Osteocyte (in vitro differentiated cells): ENCODE results near the gene GAMT. TPM values are rescaled to one million over a fixed set of nuclear protein-coding genes. Genes with fewer than 3 reads are reported as not detected.

Source experiments
- DNase-seq: peaks from one replicate; pipeline ENCODE4 v3.0.0; 2021; ENCODE audit warnings: mixed read lengths; ENCODE audit not compliant: unreplicated experiment; ENCODE audit errors: extremely low spot score
- H3K27ac Mint-ChIP-seq: one replicate; pipeline ENCODE4 v1.8.0; 2021; ENCODE audit warnings: mild to moderate bottlenecking, mixed read lengths; ENCODE audit not compliant: unreplicated experiment
- H3K27me3 Mint-ChIP-seq: one replicate; pipeline ENCODE4 v1.8.0; 2021; ENCODE audit warnings: mixed read lengths; ENCODE audit not compliant: unreplicated experiment
- H3K36me3 Mint-ChIP-seq: one replicate; pipeline ENCODE4 v1.8.0; 2021; ENCODE audit warnings: mixed read lengths; ENCODE audit not compliant: unreplicated experiment
- H3K4me1 Mint-ChIP-seq: one replicate; pipeline ENCODE4 v1.8.0; 2021; ENCODE audit warnings: mixed read lengths; ENCODE audit not compliant: unreplicated experiment
- H3K4me3 Mint-ChIP-seq: one replicate; pipeline ENCODE4 v1.8.0; 2021; ENCODE audit warnings: mild to moderate bottlenecking, moderate library complexity, mixed read lengths; ENCODE audit not compliant: unreplicated experiment
- H3K9me3 Mint-ChIP-seq: one replicate; pipeline ENCODE4 v1.8.0; 2021; ENCODE audit warnings: mixed read lengths; ENCODE audit not compliant: unreplicated experiment
- total RNA-seq: library from RNA; stranded (reverse); gene quantifications from 2 replicates; pipeline ENCODE4 v1.2.1, GENCODE V29; 2021
- TF ChIP-seq, protein P1 (sequence below): fragments of 200-600 bp; sonication (generic); IDR thresholded peaks from 2 replicates; pipeline ENCODE4 v1.5.0; 2021; ENCODE audit warnings: antibody characterized with exemption, mild to moderate bottlenecking, moderate library complexity

GAMT gene
- total RNA-seq, 1 donor from 2014 or later: 35.3 TPM

DNA sequence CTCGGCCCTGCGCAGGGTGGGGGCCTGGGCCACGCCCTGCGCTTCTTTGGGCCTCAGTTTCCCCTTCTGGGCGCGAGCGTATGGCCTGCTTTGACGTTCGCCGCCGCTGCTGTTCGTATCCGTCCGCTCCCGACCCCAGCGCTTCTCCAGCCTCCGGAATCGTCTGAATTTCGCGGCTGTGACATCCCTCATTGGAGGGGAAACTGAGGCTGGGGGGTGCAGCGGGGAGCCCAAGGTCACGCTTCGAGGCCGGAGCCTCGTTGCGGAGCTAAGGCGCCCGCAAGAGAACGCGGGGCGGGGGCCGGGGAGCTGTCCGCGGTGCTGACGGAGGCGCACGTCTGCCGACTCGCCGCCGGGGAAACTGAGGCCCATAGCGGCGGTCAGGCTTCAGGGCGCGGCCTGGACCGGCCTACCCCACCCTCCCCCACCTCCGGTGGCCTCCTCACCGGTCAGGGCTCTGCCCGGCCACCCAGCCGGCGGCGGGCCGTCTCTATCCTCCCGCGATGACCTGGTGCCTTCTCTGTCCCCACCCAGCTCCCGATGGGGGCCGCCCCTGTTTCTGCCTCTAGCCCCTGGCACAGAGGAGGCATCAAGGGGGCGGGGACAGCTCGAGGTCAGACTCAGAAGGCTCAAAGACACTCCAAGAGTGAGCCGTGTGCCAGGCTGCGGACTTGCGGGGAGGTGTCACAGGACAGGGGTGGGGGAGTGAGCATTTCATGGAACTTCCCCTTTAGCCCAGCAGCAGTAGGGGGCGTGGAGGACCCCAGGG lies 45.6 kb upstream of the GAMT start:
- Mint-ChIP-seq H3K27me3 (peaks cover 34% of the 10 kb centered on the region), H3K27ac (no peak overlapping the region), H3K9me3 (no peaks in the 10 kb centered on the region), H3K4me1 (peaks cover 28% of the 10 kb centered on the region), H3K36me3 (peaks cover 5% of the 10 kb centered on the region), H3K4me3 (peak overlapping the region; percentile 40)
- no peak for DNase-seq
- TF ChIP-seq, protein P1, sequence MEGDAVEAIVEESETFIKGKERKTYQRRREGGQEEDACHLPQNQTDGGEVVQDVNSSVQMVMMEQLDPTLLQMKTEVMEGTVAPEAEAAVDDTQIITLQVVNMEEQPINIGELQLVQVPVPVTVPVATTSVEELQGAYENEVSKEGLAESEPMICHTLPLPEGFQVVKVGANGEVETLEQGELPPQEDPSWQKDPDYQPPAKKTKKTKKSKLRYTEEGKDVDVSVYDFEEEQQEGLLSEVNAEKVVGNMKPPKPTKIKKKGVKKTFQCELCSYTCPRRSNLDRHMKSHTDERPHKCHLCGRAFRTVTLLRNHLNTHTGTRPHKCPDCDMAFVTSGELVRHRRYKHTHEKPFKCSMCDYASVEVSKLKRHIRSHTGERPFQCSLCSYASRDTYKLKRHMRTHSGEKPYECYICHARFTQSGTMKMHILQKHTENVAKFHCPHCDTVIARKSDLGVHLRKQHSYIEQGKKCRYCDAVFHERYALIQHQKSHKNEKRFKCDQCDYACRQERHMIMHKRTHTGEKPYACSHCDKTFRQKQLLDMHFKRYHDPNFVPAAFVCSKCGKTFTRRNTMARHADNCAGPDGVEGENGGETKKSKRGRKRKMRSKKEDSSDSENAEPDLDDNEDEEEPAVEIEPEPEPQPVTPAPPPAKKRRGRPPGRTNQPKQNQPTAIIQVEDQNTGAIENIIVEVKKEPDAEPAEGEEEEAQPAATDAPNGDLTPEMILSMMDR: no peak

DNA sequence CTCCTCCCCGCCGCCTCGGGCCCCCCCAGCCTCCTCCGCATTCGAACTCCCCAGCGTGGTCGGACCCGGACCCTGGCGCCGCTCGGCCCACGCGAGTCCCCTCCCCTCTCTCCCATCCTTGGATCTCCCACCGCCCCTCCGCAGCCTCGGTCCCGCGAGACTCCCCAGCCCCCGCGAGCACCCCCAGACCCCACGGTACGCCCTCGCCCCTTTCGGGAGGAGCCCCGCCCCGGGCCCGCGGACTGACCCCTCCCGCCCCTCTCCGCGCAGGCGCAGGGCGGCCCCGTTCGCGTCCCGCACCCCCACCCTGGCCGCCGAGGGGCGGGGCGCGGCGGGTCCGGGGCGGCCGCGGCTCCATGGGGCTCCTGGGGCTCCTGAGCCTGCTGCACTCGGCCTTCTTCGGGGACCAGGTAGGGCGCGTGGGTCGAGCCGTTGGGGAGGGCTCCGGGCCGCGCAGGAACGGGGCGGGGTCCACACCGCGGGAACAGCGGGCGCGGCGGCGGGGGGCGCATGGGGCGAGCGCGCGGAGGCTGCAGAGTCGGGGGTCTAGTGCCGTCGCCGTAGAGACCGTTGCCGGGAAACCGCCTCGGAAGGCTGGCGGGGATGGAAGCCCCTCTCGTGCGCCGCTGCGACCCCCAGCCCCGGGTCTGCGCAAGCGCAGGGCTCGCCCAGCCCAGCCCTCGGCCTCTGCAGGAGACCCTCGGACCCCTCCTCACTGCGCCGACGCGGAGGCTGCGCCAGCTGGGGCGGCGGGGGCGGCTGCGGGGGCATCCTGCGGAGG lies 44.8 kb upstream of the GAMT start:
- DNase-seq: no peak

DNA sequence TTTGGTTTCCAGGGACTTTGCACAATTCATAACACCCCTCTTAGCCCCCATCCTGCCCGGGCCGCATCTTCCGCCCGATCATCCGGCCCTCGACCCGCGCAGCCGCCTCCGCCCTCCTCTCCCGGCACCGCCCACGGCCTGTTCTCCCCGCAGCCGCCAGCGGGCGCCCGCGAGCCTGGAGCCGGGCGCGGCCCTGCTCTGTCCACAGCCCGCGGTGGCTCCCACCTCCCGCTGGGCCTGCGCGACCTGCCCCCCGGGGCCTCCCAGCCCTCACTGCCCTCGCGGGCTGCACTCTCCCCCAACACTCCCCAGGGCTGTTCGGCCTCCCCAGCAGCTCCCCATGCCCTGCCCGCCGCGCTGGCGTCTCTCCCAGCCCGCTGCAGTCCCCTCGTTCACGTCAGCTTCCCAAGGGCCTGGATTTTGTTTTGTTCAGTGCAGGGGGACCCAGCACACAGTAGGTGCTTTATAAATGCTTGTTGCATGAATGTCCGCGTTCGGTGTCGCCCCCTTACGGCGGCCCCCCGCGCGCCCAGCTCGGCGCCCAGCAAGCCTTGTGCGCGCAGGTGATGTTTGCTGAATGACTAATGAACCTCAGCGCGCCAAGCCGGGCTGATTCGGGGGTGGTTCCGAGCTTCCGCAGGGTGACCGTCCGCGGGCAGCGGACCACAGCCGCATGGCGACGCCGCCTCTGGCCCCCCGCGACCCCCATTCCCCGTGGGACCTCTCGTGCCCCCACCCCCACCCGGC lies 44.0 kb upstream of the GAMT start:
- Mint-ChIP-seq H3K4me1 (peaks cover 29% of the 10 kb centered on the region), H3K4me3 (peak overlapping the region; percentile 72), H3K9me3 (no peaks in the 10 kb centered on the region), H3K27ac (no peak overlapping the region), H3K36me3 (peaks cover 15% of the 10 kb centered on the region), H3K27me3 (peaks cover 21% of the 10 kb centered on the region)
- TF ChIP-seq, protein P1: peak; percentile 94
- DNase-seq: peak; percentile 91

More for the DNA sequence above, 44.8 kb upstream of the GAMT start:
- TF ChIP-seq, protein P1: no peak
- peaks cover 8% of the 10 kb centered on the region for H3K36me3 Mint-ChIP-seq
- peaks cover 28% of the 10 kb centered on the region for H3K4me1 Mint-ChIP-seq
- peak overlapping the region; percentile 29 for H3K4me3 Mint-ChIP-seq
- H3K9me3 Mint-ChIP-seq: no peaks in the 10 kb centered on the region
- H3K27me3 Mint-ChIP-seq: peaks cover 29% of the 10 kb centered on the region
- no peak overlapping the region for H3K27ac Mint-ChIP-seq

DNA sequence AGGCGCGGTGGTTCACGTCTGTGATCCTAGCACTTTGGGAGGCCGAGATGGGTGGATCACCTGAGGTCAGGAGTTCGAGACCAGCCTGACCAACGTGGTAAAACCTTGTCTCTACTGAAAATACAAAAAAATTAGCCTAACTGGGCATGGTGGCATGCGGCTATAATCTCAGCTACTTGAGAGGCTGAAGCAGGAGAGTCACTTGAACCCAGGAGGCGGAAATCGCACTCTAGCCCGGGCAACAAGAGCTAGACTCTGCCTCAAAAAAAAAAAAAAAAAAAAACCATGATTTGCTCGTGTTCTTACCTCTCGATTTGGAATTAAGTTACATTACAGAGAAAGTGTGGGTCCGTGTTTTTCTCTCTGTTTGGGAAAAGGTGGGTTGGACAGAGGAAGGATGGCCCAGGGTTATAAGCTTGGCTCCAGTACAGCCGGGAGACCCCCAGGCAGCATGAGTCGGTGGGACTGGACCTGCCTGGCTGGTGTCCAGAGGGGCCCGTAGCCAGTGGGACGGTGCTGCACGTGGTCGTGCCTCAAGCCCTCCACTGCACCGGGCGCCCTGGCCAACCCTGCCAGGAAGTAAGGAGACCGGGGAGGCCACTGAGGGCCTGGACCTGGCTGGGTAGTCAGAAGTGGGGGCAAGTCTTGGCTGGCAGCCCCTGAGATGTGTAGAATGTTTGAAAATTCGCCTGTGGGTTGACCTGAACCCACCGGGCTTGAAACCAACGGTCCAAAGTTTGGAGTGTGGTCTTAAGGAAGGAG lies 40.5 kb upstream of the GAMT start:
- no peaks in the 10 kb centered on the region for H3K27me3 Mint-ChIP-seq
- H3K9me3 Mint-ChIP-seq: no peaks in the 10 kb centered on the region
- peaks cover 20% of the 10 kb centered on the region for H3K36me3 Mint-ChIP-seq
- no peak overlapping the region for H3K4me3 Mint-ChIP-seq
- no peak for DNase-seq
- TF ChIP-seq, protein P1: no peak
- peak overlapping the region; percentile 38 for H3K27ac Mint-ChIP-seq
- peaks cover 37% of the 10 kb centered on the region for H3K4me1 Mint-ChIP-seq
